B cell (primary cell): ENCODE results near the gene COPA. TPM values are rescaled to one million over a fixed set of nuclear protein-coding genes. Genes with fewer than 3 reads are reported as not detected.
A peak's percentile ranks its signal among the peaks of the same experiment; 100 is the strongest.

ENCODE experiments used
- ATAC-seq: fragments of 200-7000 bp; cut with Tn5 transposase; one replicate; pipeline ENCODE4 v1.10.0; 2021; ENCODE audit warnings: low read depth, mild to moderate bottlenecking, moderate number of reproducible peaks, moderate library complexity
- CTCF ChIA-PET: fragments of 350-600 bp; sonication (Branson Sonifier 250); formaldehyde crosslinking; loops from one replicate; lab custom pipeline; 2021; ENCODE audit warnings: antibody characterized with exemption, inconsistent platforms; lab: Charles Lee
- POLR2A ChIA-PET: fragments of 350-600 bp; sonication (Branson Sonifier 250); formaldehyde crosslinking; loops from one replicate; lab custom pipeline; 2021; ENCODE audit warnings: antibody characterized with exemption; lab: Charles Lee
- DNase-seq: peaks from one replicate; pipeline ENCODE4 v3.0.0; 2013
- H2AFZ ChIP-seq: 2 replicates; pipeline ENCODE4 v1.6.1; 2012; ENCODE audit warnings: mild to moderate bottlenecking, low read depth, low read length; ENCODE audit not compliant: insufficient read depth, poor library complexity, severe bottlenecking
- H3K27ac ChIP-seq, 2 donors: 1 replicate in 1 of 2; 2 replicates in 1 of 2; pipeline ENCODE4 v1.5.1; 2012 to 2013; ENCODE audit warnings: low read length in 2 of 2, mild to moderate bottlenecking in 2 of 2, moderate library complexity in 1 of 2
- H3K27me3 ChIP-seq, 4 experiments: fragments of 200-600 bp in 1 of 4; sonication (generic) in 1 of 4; replicated peaks in 1 of 4; 1 replicate in 2 of 4; 2 replicates in 2 of 4; pipeline versions ENCODE4 v1.6.1 to v1.7.0; 2013 to 2016; ENCODE audit warnings: low read length in 3 of 4, mild to moderate bottlenecking in 2 of 4, mixed read lengths in 1 of 4, moderate library complexity in 1 of 4; ENCODE audit not compliant: insufficient read depth in 4 of 4, control insufficient read depth in 3 of 4; ENCODE audit errors: control extremely low read depth in 1 of 4
- H3K36me3 ChIP-seq, 2 experiments: replicated peaks in 1 of 2; 1 replicate in 1 of 2; 2 replicates in 1 of 2; pipeline versions ENCODE4 v1.6.1 to v1.7.1; 2013; ENCODE audit warnings: low read length in 1 of 2; ENCODE audit not compliant: insufficient read depth in 2 of 2, control insufficient read depth in 1 of 2; ENCODE audit errors: control extremely low read depth in 1 of 2, extremely low read depth in 1 of 2
- H3K4me1 ChIP-seq, 2 donors: fragments of 200-600 bp in 1 of 2; sonication (generic) in 1 of 2; 1 replicate in 1 of 2; 2 replicates in 1 of 2; pipeline versions ENCODE4 v1.5.1 to v1.6.1; 2013 to 2017; ENCODE audit warnings: low read length in 2 of 2; ENCODE audit not compliant: control insufficient read depth in 2 of 2, insufficient read depth in 2 of 2
- H3K4me2 ChIP-seq: replicated peaks from 2 replicates; pipeline ENCODE3; 2012; ENCODE audit warnings: mild to moderate bottlenecking, low read depth, low read length; ENCODE audit not compliant: poor library complexity, severe bottlenecking
- H3K4me3 ChIP-seq, 5 experiments: fragments of 200-600 bp in 1 of 5; sonication (generic) in 1 of 5; 1 replicate in 3 of 5; 2 replicates in 2 of 5; pipeline versions ENCODE4 v1.5.1 to v1.7.0; 2011 to 2016; ENCODE audit warnings: low read length in 4 of 5, mild to moderate bottlenecking in 4 of 5, low read depth in 2 of 5, control low read depth in 1 of 5, moderate library complexity in 1 of 5; ENCODE audit not compliant: insufficient read depth in 1 of 5; ENCODE audit errors: control extremely low read depth in 1 of 5, extremely low read depth in 1 of 5
- H3K79me2 ChIP-seq: fragments of 200-600 bp; sonication (generic); one replicate; pipeline ENCODE4 v1.6.0; 2016; ENCODE audit warnings: low read length; ENCODE audit not compliant: control insufficient read depth, insufficient read depth
- H3K9ac ChIP-seq: fragments of 200-600 bp; sonication (generic); 2 replicates; pipeline ENCODE4 v1.6.1; 2017; ENCODE audit warnings: mild to moderate bottlenecking, low read length, moderate library complexity
- H3K9me3 ChIP-seq, 3 donors: one replicate each; pipeline versions ENCODE4 v1.6.1 to v1.7.1; 2013; ENCODE audit warnings: low read length in 2 of 3; ENCODE audit not compliant: control insufficient read depth in 2 of 3, insufficient read depth in 1 of 3; ENCODE audit errors: control extremely low read depth in 1 of 3
- H4K20me1 ChIP-seq: 2 replicates; pipeline ENCODE4 v1.6.0; 2012; ENCODE audit warnings: mild to moderate bottlenecking, low read length; ENCODE audit not compliant: insufficient read depth, control insufficient read depth, poor library complexity, severe bottlenecking
- H3K27ac Mint-ChIP-seq: one replicate; pipeline ENCODE4 v1.8.0; 2021; ENCODE audit warnings: mixed read lengths
- H3K27me3 Mint-ChIP-seq: one replicate; pipeline ENCODE4 v1.8.0; 2021; ENCODE audit warnings: mixed read lengths
- H3K4me1 Mint-ChIP-seq: one replicate; pipeline ENCODE4 v1.8.0; 2021; ENCODE audit warnings: mixed read lengths
- H3K4me3 Mint-ChIP-seq: one replicate; pipeline ENCODE4 v1.8.0; 2021; ENCODE audit warnings: mixed read lengths
- H3K9me3 Mint-ChIP-seq: one replicate; pipeline ENCODE4 v1.8.0; 2022; ENCODE audit warnings: mixed read lengths; ENCODE audit not compliant: insufficient read depth
- EZH2 ChIP-seq: IDR thresholded peaks from 2 replicates; pipeline ENCODE4 v1.6.1; 2012; ENCODE audit warnings: borderline replicate concordance, low read depth, mild to moderate bottlenecking, moderate library complexity, low read length; ENCODE audit not compliant: insufficient read depth, poor library complexity, severe bottlenecking
- WGBS: methylation state at CpG from one replicate; pipeline ENCODE4 v1.1.5; 2013; ENCODE audit warnings: missing lambda C conversion rate; ENCODE audit not compliant: insufficient coverage; 5-methylcytosine and 5-hydroxymethylcytosine counted together
- intact Hi-C: fragments of 100-400 bp; cut with micrococcal nuclease; formaldehyde crosslinking; loops from one replicate; pipeline ENCODE4 v1.10.0; 2022
- polyA plus RNA-seq: library from polyadenylated mRNA; depleted of rRNA; stranded (reverse); fragments of >200 nt; gene quantifications from 2 replicates; pipeline ENCODE4 v1.2.3, GENCODE V29; 2012
- total RNA-seq, 2 donors: library from RNA; stranded (reverse); fragments of 120-200 nt in 1 of 2; gene quantifications; 1 replicate in 1 of 2; 2 replicates in 1 of 2; pipeline versions ENCODE4 v1.2.3 to v1.2.4, GENCODE V29; 2013 to 2022
- TF ChIP-seq, protein P1 (sequence below): fragments of 200-600 bp; IDR thresholded peaks from one replicate; pipeline ENCODE4 v1.8.0; 2022; ENCODE audit warnings: antibody characterized with exemption, mild to moderate bottlenecking

The COPA gene
- total and polyA plus RNA-seq, 2 donors (not counting 1 experiment from before 2014, with no cell fraction given), result 39.1 to 168 TPM

DNA sequence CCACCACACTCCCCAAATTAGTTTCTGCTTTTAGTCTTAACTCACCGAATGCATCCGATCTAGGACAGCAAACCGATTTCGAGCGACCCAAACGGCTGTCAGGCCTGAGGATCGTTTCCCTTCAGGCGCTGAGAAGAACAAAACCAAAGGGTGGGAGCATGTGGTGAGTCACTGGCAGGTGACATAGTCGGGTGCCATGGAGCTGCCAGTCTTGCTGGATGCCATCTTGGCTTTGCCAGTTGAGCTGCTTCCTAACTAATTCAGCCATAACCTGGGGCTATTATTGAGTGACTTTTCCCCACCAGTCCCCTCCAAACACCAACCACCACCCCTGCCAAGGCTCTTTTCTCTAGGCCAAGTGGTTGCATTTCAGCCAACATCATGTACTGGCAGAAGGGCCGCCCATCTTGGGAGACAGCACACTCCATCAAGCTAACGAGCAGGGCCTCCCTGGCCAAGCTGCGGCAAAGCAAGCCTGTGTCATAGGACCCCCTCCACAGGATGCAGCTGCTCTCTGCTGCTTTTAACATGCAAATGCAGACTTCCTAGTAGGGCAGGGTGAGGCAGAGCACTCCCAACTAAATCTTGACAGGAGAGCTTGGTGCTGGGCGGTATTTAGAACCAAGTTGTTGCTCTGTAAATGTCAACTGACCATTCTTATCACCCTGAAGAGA is 35.8 kb downstream of the COPA start:
- Mint-ChIP-seq H3K4me1 (peaks cover 35% of the 10 kb centered on the region), H3K4me3 (peak overlapping the region; percentile 41), H3K9me3 (no peaks in the 10 kb centered on the region), H3K27me3 (no peaks in the 10 kb centered on the region), H3K27ac (peak overlapping the region; percentile 91)
- Histone ChIP-seq H3K36me3 (peaks cover 34 to 82% of the 10 kb centered on the region in 2 experiments), H3K9ac (peak overlapping the region; percentile 4), H4K20me1 (no peaks in the 10 kb centered on the region), H3K79me2 (peaks cover 7% of the 10 kb centered on the region), H3K27ac (peak overlapping the region; percentile 39 to 72), H3K4me2 (peak overlapping the region; percentile 39), H3K4me3 (peak overlapping the region in 1 of 5 experiments; percentile 24), H3K4me1 (peaks cover 7 to 22% of the 10 kb centered on the region in 2 donors), H3K27me3 (no peaks in the 10 kb centered on the region), H3K9me3 (no peaks in the 10 kb centered on the region), H2AFZ (peak overlapping the region; percentile 39)
- intact Hi-C loops, result no loop called here
- peak; percentile 94 for ATAC-seq
- ChIA-PET CTCF (interaction anchor here (0.8 to 5.8 kb wide), 3 partner anchors 16 to 114 kb away, joined by 4 to 42 read pairs (median 4); no protein-coding TSS in a partner anchor), POLR2A (no interaction called here)
- 86% methylated on average over 9 of the region's 13 CpGs for WGBS
- DNase-seq, result peak; percentile 68
- TF ChIP-seq, protein P1, sequence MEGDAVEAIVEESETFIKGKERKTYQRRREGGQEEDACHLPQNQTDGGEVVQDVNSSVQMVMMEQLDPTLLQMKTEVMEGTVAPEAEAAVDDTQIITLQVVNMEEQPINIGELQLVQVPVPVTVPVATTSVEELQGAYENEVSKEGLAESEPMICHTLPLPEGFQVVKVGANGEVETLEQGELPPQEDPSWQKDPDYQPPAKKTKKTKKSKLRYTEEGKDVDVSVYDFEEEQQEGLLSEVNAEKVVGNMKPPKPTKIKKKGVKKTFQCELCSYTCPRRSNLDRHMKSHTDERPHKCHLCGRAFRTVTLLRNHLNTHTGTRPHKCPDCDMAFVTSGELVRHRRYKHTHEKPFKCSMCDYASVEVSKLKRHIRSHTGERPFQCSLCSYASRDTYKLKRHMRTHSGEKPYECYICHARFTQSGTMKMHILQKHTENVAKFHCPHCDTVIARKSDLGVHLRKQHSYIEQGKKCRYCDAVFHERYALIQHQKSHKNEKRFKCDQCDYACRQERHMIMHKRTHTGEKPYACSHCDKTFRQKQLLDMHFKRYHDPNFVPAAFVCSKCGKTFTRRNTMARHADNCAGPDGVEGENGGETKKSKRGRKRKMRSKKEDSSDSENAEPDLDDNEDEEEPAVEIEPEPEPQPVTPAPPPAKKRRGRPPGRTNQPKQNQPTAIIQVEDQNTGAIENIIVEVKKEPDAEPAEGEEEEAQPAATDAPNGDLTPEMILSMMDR, result no peak
- TF ChIP-seq EZH2, result no peak

DNA sequence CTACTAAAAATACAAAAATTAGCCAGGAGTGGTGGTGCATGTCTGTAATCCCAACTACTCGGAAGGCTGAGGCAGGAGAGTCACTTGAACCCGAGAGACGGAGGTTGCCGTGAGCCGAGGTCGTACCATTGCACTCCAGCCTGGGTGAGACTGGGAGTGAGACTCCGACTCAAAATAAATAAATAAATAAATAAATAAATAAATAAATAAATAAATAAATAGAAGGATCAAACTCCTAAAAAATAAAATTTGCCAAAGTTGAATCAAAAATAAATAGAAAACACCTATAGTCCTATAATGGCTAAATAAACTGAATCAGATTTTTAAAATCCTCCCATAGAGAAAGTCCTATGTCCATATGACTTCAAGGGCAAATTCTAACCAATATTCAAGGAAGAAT is 42.9 kb downstream of the COPA start:
- DNase-seq (no peak), ATAC-seq (no peak)
- POLR2A ChIA-PET, result no interaction called here
- no peak overlapping the region for H3K27ac ChIP-seq
- H3K36me3 ChIP-seq, result peaks cover 28 to 71% of the 10 kb centered on the region in 2 experiments
- TF ChIP-seq, protein P1, result no peak
- TF ChIP-seq EZH2, result no peak
- no peaks in the 10 kb centered on the region for H3K9me3 ChIP-seq
- no peaks in the 10 kb centered on the region for H3K27me3 ChIP-seq
- no CpG with 5 or more reads among the region's 7 CpGs for WGBS
- H3K79me2 ChIP-seq, result no peaks in the 10 kb centered on the region
- H3K9me3 Mint-ChIP-seq, result no peaks in the 10 kb centered on the region
- CTCF ChIA-PET, result interaction anchor here (0.7 to 3.6 kb wide), 2 partner anchors 8 to 28 kb away, joined by 3 to 20 read pairs; no protein-coding TSS in a partner anchor
- no peaks in the 10 kb centered on the region for H3K4me1 ChIP-seq
- no peak overlapping the region for H3K4me3 ChIP-seq
- no peak overlapping the region for H3K4me2 ChIP-seq
- no peak overlapping the region for H3K27ac Mint-ChIP-seq
- H3K4me3 Mint-ChIP-seq, result no peak overlapping the region
- intact Hi-C loops, result no loop called here
- H4K20me1 ChIP-seq, result no peaks in the 10 kb centered on the region
- H3K4me1 Mint-ChIP-seq, result no peaks in the 10 kb centered on the region
- no peak overlapping the region for H3K9ac ChIP-seq
- no peaks in the 10 kb centered on the region for H3K27me3 Mint-ChIP-seq
- no peak overlapping the region for H2AFZ ChIP-seq
